DMS 273 (cell line): ENCODE measurements around the gene ABHD16A.

ENCODE experiments used
- DNase-seq: peaks from one replicate; lab custom pipeline; 2025; ENCODE audit not compliant: unreplicated experiment; lab: John Stamatoyannopoulos, UW

ABHD16A gene

GRCh38 chr6:31702819-31703716 is at the start of gene ABHD16A:
Gene ABHD16A (minus strand): TSS chr6:31703324. CDS start chr6:31703281, 43 bp downstream.
- DNase-seq, result peak; percentile 99

- DNase-seq, result no peak
These were observed 49.7 kb upstream of the ABHD16A start for GRCh38 chr6:31752739-31753319.

DNA sequence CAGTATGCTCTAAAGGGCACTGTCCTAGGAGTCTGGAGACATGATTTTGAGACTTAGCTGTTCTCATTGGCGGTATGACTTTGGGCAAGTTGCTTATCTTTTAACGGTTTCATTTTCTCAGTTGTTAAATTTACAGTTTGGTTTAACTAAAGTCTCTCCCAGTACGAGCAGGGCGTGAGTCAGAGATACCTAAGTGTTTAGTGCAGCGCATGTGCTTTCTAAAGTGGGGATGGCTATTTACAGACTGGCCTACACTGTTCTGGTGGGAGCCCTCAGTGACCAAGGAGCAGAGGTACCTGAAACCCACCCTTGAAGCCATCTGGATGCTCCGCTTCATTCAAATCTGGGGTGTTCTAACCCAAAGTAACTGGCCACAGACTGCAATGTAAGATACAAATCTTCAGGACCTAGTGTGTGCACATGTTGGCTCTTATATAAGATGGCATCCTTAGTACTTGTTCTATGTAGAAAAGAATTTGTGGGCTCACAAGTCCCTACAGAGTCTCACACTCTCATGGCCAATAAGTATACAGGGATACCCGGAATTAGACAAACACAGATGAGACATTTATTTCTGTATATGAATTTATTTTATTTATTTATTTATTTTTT is 47.4 kb upstream of the ABHD16A start:
- DNase-seq, result no peak

- no peak for DNase-seq
These were observed 46.3 kb upstream of the ABHD16A start for GRCh38 chr6:31749301-31750036.

- no peak for DNase-seq
These were observed 41.3 kb upstream of the ABHD16A start for GRCh38 chr6:31744422-31744821.

DNA sequence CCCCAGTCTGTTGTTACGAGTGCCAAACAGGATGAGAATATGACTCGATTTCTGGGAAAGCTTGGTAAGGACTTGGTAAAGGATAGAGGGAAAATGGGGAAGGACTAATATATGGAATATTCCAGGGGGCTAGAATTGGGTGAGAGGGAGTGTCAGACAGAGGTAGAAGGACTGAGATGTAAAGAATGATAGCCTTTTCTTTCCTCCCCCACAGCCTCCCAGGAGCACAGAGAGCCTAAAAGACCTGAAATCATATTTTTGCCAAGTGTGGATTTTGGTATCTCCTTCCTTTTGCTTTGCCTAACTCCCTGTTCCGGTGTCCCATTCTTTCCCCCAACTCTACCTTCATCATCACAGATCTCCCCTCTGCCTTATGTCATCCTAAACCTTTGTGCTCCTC is 39.8 kb upstream of the ABHD16A start:
- DNase-seq, result no peak

- DNase-seq, result no peak
These were observed 38.7 kb upstream of the ABHD16A start for GRCh38 chr6:31741815-31742214.

GRCh38 chr6:31740397-31741223 is 37.5 kb upstream of the ABHD16A start:
- DNase-seq, result no peak

DNA sequence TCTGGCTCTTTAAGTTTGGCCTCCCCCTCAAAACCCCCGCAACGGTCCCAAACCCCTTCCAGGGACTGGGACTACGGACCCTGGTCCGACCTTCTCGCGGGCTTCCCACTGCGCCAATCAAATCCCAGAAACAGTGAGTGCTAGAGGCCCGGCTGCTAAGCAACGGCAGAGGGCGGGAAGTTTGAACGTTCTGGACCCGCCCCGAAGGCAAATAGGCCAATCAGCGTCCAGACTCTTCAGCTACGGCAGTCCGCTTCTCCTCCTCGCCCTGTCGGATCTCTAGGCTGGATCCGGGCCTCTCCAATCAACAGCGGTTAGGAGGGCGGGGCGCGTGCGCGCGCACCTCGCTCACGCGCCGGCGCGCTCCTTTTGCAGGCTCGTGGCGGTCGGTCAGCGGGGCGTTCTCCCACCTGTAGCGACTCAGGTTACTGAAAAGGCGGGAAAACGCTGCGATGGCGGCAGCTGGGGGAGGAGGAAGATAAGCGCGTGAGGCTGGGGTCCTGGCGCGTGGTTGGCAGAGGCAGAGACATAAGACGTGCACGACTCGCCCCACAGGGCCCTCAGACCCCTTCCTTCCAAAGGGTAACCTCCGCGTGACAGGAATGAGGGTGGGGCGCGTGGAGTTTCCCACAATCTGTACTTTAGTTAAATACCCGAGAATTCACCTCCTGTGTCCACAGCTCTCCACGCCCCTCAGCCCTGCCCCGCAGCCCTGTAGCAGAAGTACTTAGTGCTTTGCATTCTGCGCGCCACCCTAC is 36.7 kb upstream of the ABHD16A start, which contains the start of gene MSH5:
Gene MSH5, plus strand, starts transcription at position 367 of the 758 bp plus-strand sequence. CDS start 462 bp downstream, outside the sequence.
- peak; percentile 100 for DNase-seq

DNA sequence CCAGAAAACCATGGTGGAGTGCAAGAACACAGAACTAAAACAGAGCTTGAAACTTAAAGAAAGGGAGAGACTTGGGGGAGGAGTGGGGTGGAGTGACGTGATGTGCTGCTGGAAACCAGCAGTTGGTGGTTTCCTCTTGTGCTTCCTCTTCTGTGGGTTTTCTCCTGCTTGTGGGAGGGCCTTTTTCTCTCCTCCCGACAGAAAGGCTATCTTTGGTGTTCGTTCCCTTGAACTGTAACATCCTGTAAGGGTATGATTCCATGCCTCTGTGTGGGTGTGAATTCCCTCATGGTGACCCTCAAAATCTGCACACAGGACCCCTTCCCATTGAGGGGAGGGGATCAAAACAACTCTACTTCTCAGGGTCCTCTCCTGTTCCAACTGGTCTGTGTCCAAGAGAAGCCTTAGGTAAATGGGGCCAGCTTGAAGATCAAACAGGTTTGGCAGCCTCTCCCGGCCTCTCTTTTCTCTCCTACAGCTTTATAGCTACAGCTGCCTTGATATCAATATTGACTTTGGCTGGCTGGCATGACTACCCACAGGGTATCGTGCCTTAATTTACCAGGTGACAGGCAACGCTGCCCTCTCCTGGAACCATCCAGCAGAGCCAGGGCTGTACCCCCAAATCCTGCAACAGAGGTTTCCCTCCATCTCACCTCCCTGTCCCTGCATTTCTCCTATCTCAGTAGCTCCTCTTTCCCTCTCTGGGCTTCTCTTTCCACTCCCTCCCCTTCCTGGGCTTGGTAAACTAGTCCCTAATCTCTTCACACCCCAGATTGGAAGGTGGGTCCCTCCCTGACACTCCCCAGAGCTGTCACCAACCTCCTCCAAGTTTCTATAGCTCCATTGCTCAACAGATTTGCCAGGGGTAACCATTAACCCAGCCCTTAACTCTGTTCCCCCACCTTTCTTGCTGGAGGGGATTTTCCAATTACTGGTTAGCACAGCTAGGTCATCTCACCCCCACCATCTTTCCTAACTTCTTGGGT is 35.2 kb upstream of the ABHD16A start:
- peak; percentile 45 for DNase-seq

DNA sequence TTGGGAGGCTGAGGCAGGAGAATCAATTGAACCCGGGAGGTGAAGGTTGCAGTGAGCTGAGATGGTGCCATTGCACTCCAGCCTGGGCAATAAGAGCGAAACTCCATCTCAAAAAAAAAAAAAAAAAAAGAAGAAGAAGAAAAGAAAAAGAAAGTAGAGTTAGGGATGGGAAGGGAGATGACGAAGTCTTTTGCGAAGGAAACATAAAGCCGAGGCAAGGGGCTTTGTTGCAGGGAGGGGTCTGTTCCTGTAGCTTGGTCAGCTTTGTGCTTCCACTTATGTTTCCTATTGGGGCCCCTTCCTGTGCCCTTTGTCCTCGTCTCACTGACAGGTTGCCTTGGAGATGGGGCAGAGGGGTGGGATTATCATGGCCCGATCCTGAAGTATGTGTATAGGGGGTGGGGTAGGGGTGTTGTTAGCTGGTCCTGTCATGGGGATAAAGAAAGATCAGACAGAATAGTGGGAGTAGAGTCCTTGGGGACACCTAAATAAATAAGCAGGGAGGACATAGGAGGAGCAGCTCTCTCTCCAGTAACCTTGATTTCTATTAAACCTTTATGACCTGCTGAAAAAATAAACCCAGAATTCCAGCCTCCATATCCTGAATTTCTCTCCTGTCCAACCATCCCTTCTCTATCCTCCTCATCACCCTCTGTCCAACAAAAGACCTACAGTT is 34.3 kb upstream of the ABHD16A start:
- no peak for DNase-seq

- DNase-seq, result no peak
These were observed 33.7 kb upstream of the ABHD16A start for GRCh38 chr6:31736768-31737314.

GRCh38 chr6:31736021-31736767 is 33.1 kb upstream of the ABHD16A start, which contains the start of gene CLIC1:
Gene CLIC1 (minus strand): TSS chr6:31736530. CDS start chr6:31736300, 230 bp downstream.
- DNase-seq, result peak; percentile 90

GRCh38 chr6:31734821-31735406 is 31.8 kb upstream of the ABHD16A start:
- peak; percentile 37 for DNase-seq

- DNase-seq, result no peak
These were observed 31.2 kb upstream of the ABHD16A start for GRCh38 chr6:31734247-31734820.

DNA sequence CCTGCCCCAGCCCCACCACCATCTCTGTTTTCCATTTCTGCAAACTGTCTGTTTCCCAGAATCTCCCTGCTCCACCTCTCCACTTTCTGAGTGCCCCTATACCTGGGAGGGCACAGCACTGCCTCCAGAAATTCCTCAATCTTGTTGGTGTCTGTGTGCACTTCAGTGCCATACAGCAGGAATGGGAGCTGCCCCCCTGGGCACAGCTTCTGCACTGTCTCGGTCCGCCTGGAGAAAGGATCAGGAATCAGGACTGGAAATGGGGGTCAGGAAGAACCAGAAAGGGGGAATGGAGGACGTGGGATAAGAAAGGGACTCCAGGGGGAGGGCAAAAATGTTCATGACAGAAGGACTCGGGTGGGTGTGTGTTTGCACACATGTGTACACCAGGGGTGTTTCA is 30.6 kb upstream of the ABHD16A start:
- DNase-seq, result no peak
